ENCODE results near the gene BLTP3B.
"Not testable (repeated sequence)": the region's sequence is repeated elsewhere in the genome, so short reads cannot be mapped to it uniquely, and the experiment has no call there.

GRCh38 chr12:100188888-100189635 is 46.4 kb upstream of the BLTP3B start:
- TF ChIP-seq CTCF, POLR2A (IDR thresholded peaks at IDR 0.05): not testable (repeated sequence)
